GM23338 (cell line): ENCODE measurements around the gene KCNN3. TPM values are rescaled to one million over a fixed set of nuclear protein-coding genes. Genes with fewer than 3 reads are reported as not detected.
A peak's percentile ranks its signal among the peaks of the same experiment; 100 is the strongest.

Experiments
- ATAC-seq: fragments of 200-7000 bp; cut with Tn5 transposase; 3 replicates; pipeline ENCODE4 v1.9.1; 2020
- DNase-seq: peaks from one replicate; pipeline ENCODE4 v3.0.0-alpha.2; 2015; ENCODE audit warnings: low spot score
- H2AFZ ChIP-seq: fragments of 200-600 bp; sonication (generic); 2 replicates; pipeline ENCODE4 v1.8.0; 2016; ENCODE audit warnings: antibody characterized with exemption, mild to moderate bottlenecking, moderate library complexity
- H3F3A ChIP-seq: fragments of 200-600 bp; sonication (generic); replicated peaks from 2 replicates; pipeline ENCODE4 v1.8.0; 2017; ENCODE audit warnings: antibody characterized with exemption, mixed run types, low read depth
- H3K27ac ChIP-seq: fragments of 200-600 bp; sonication (generic); 2 replicates; pipeline ENCODE4 v1.6.1; 2016; ENCODE audit warnings: low read depth
- H3K27me3 ChIP-seq: fragments of 200-600 bp; sonication (generic); 2 replicates; pipeline ENCODE4 v1.8.0; 2016; ENCODE audit warnings: mild to moderate bottlenecking, mixed run types, moderate library complexity; ENCODE audit not compliant: insufficient read depth
- H3K36me3 ChIP-seq: fragments of 200-600 bp; sonication (generic); 2 replicates; pipeline ENCODE4 v1.8.0; 2016; ENCODE audit warnings: mild to moderate bottlenecking; ENCODE audit not compliant: insufficient read depth
- H3K4me1 ChIP-seq: fragments of 200-600 bp; sonication (generic); 2 replicates; pipeline ENCODE4 v1.8.0; 2016; ENCODE audit warnings: mild to moderate bottlenecking, moderate library complexity; ENCODE audit not compliant: insufficient read depth
- H3K4me2 ChIP-seq: fragments of 200-600 bp; sonication (generic); 2 replicates; pipeline ENCODE4 v1.7.1; 2017; ENCODE audit warnings: mixed run types
- H3K4me3 ChIP-seq: fragments of 200-600 bp; sonication (generic); 2 replicates; pipeline ENCODE4 v1.6.1; 2016; ENCODE audit warnings: mixed run types
- H3K79me2 ChIP-seq: fragments of 200-600 bp; sonication (generic); replicated peaks from 2 replicates; pipeline ENCODE4 v1.8.0; 2017; ENCODE audit warnings: mild to moderate bottlenecking; ENCODE audit not compliant: insufficient read depth
- H3K9me2 ChIP-seq: fragments of 200-600 bp; sonication (generic); 2 replicates; pipeline ENCODE4 v1.8.0; 2017; ENCODE audit not compliant: insufficient read depth
- H4K20me1 ChIP-seq: fragments of 200-600 bp; sonication (generic); replicated peaks from 2 replicates; pipeline ENCODE4 v1.8.0; 2017; ENCODE audit warnings: mild to moderate bottlenecking; ENCODE audit not compliant: insufficient read depth
- H3K27ac Mint-ChIP-seq: 2 replicates; pipeline ENCODE4 v1.8.0; 2020; ENCODE audit warnings: inconsistent platforms, mild to moderate bottlenecking, moderate library complexity, mixed read lengths
- H3K27me3 Mint-ChIP-seq: 3 replicates; pipeline ENCODE4 v1.8.0; 2022; ENCODE audit warnings: low read depth, mild to moderate bottlenecking, moderate library complexity, mixed read lengths, inconsistent platforms; ENCODE audit not compliant: insufficient read depth, poor library complexity
- H3K36me3 Mint-ChIP-seq: 3 replicates; pipeline ENCODE4 v1.8.0; 2021; ENCODE audit warnings: low read depth, mild to moderate bottlenecking, inconsistent platforms, moderate library complexity, mixed read lengths
- H3K4me1 Mint-ChIP-seq: 3 replicates; pipeline ENCODE4 v1.8.0; 2020; ENCODE audit warnings: mild to moderate bottlenecking, inconsistent platforms, mixed read lengths
- H3K4me3 Mint-ChIP-seq: 3 replicates; pipeline ENCODE4 v1.8.0; 2021; ENCODE audit warnings: moderate library complexity, mild to moderate bottlenecking, inconsistent platforms, mixed read lengths
- H3K9me3 Mint-ChIP-seq: 3 replicates; pipeline ENCODE4 v1.8.0; 2020; ENCODE audit warnings: moderate library complexity, mild to moderate bottlenecking, inconsistent platforms, mixed read lengths
- CREB1 ChIP-seq: fragments of 250-450 bp; sonication (Bioruptor Pico); IDR thresholded peaks from 2 replicates; pipeline ENCODE4 v1.5.0; 2020; ENCODE audit warnings: low read depth, mild to moderate bottlenecking, moderate library complexity
- EZH2 ChIP-seq: fragments of 200-600 bp; sonication (generic); IDR thresholded peaks from one replicate; pipeline ENCODE4 v1.8.0; 2017; ENCODE audit warnings: antibody characterized with exemption, mild to moderate bottlenecking, low read depth; ENCODE audit not compliant: unreplicated experiment
- EZH2phosphoT487 ChIP-seq: fragments of 200-600 bp; sonication (generic); IDR thresholded peaks from one replicate; pipeline ENCODE4 v1.8.1; 2018; ENCODE audit warnings: antibody characterized with exemption; ENCODE audit not compliant: unreplicated experiment
- JUNB ChIP-seq: IDR thresholded peaks from one replicate; pipeline ENCODE4 v1.6.1; 2016; ENCODE audit warnings: antibody characterized with exemption; ENCODE audit not compliant: unreplicated experiment
- NANOG ChIP-seq: IDR thresholded peaks from 2 replicates; pipeline ENCODE4 v1.6.1; 2016; ENCODE audit warnings: antibody characterized with exemption, borderline replicate concordance
- POLR2AphosphoS5 ChIP-seq: IDR thresholded peaks from 2 replicates; pipeline ENCODE4 v1.6.1; 2016; ENCODE audit warnings: antibody characterized with exemption, low read depth
- STAT1 ChIP-seq: IDR thresholded peaks from one replicate; pipeline ENCODE4 v1.6.1; 2016; ENCODE audit warnings: antibody characterized with exemption; ENCODE audit not compliant: unreplicated experiment
- ZNF114 ChIP-seq: fragments of 250-450 bp; sonication (Bioruptor Pico); IDR thresholded peaks from 2 replicates; pipeline ENCODE4 v1.5.0; 2020; ENCODE audit warnings: mild to moderate bottlenecking, moderate library complexity
- ZNF331 ChIP-seq: fragments of 250-450 bp; sonication (Bioruptor Pico); IDR thresholded peaks from 2 replicates; pipeline ENCODE4 v1.5.0; 2020; ENCODE audit warnings: low read depth, mild to moderate bottlenecking, moderate library complexity
- ZNF462 ChIP-seq: fragments of 250-450 bp; sonication (Bioruptor Pico); IDR thresholded peaks from 2 replicates; pipeline ENCODE4 v1.5.0; 2020; ENCODE audit warnings: mild to moderate bottlenecking, moderate library complexity
- polyA plus RNA-seq: library from polyadenylated mRNA; unstranded; fragments of >200 nt; fragmentation: Nextera tagmentation; extraction: Ambion mirVana; gene quantifications from 2 replicates; pipeline ENCODE4 v1.2.1, GENCODE V29; 2016
- total RNA-seq: library from RNA; depleted of rRNA; stranded (reverse); fragments of >200 nt; shearing (Covaris generic); gene quantifications from 2 replicates; pipeline ENCODE4 v1.2.3, GENCODE V29; 2014
- TF ChIP-seq, protein P1 (sequence below), 2 experiments: fragments of 200-600 bp in 1 of 2; sonication (generic) in 1 of 2; conservative IDR thresholded peaks; 2 replicates each; pipeline versions ENCODE4 v1.5.1 to v1.6.1; 2016 to 2017; ENCODE audit warnings: antibody characterized with exemption in 2 of 2, low read depth in 2 of 2, mild to moderate bottlenecking in 2 of 2, moderate library complexity in 1 of 2
- TF ChIP-seq, protein P2 (sequence below): IDR thresholded peaks from 2 replicates; pipeline ENCODE4 v1.6.1; 2016; ENCODE audit warnings: antibody characterized with exemption

KCNN3 gene
- total and polyA plus RNA-seq, 2 experiments from 2014 or later, result 1.9 to 3.0 TPM

GRCh38 chr1:154866257-154867063 lies 3.6 kb downstream of the KCNN3 start:
- peaks cover 2% of the 10 kb centered on the region; the same call in 1 of the 3 replicates for H3K9me3 Mint-ChIP-seq
- no peaks in the 10 kb centered on the region for H4K20me1 ChIP-seq
- H3K79me2 ChIP-seq, result no peaks in the 10 kb centered on the region
- no peaks in the 10 kb centered on the region for H3K9me2 ChIP-seq
- ATAC-seq (no peak), DNase-seq (no peak)
- H2AFZ ChIP-seq, result no peak overlapping the region
- H3K4me3 ChIP-seq, result peak overlapping the region; percentile 40; the same call in 1 of the 2 replicates
- H3K4me1 Mint-ChIP-seq, result peaks cover 77% of the 10 kb centered on the region
- H3K27ac ChIP-seq, result no peak overlapping the region; the same call in 1 of the 2 replicates
- H3K36me3 ChIP-seq, result no peaks in the 10 kb centered on the region
- no peaks in the 10 kb centered on the region for H3F3A ChIP-seq
- TF ChIP-seq EZH2phosphoT487 (no peak), CREB1 (no peak), ZNF462 (CRISPR knock-in tag) (no peak), JUNB (no peak), STAT1 (no peak), NANOG (no peak), POLR2AphosphoS5 (no peak), EZH2 (no peak), ZNF114 (CRISPR knock-in tag) (no peak), ZNF331 (no peak)
- TF ChIP-seq, protein P1, sequence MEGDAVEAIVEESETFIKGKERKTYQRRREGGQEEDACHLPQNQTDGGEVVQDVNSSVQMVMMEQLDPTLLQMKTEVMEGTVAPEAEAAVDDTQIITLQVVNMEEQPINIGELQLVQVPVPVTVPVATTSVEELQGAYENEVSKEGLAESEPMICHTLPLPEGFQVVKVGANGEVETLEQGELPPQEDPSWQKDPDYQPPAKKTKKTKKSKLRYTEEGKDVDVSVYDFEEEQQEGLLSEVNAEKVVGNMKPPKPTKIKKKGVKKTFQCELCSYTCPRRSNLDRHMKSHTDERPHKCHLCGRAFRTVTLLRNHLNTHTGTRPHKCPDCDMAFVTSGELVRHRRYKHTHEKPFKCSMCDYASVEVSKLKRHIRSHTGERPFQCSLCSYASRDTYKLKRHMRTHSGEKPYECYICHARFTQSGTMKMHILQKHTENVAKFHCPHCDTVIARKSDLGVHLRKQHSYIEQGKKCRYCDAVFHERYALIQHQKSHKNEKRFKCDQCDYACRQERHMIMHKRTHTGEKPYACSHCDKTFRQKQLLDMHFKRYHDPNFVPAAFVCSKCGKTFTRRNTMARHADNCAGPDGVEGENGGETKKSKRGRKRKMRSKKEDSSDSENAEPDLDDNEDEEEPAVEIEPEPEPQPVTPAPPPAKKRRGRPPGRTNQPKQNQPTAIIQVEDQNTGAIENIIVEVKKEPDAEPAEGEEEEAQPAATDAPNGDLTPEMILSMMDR (conservative IDR thresholded peaks at IDR 0.05; ENCODE audit: low read depth in 2 of 2), result no peak
- TF ChIP-seq, protein P2, sequence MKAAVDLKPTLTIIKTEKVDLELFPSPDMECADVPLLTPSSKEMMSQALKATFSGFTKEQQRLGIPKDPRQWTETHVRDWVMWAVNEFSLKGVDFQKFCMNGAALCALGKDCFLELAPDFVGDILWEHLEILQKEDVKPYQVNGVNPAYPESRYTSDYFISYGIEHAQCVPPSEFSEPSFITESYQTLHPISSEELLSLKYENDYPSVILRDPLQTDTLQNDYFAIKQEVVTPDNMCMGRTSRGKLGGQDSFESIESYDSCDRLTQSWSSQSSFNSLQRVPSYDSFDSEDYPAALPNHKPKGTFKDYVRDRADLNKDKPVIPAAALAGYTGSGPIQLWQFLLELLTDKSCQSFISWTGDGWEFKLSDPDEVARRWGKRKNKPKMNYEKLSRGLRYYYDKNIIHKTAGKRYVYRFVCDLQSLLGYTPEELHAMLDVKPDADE, result no peak
- peaks cover 21% of the 10 kb centered on the region for H3K27me3 ChIP-seq
- H3K4me1 ChIP-seq, result peaks cover 43% of the 10 kb centered on the region
- H3K27ac Mint-ChIP-seq, result no peak overlapping the region
- peaks cover 32% of the 10 kb centered on the region for H3K27me3 Mint-ChIP-seq
- peak overlapping the region; percentile 11; the same call in 1 of the 3 replicates for H3K4me3 Mint-ChIP-seq
- H3K4me2 ChIP-seq, result peak overlapping the region; percentile 75
- H3K36me3 Mint-ChIP-seq, result no peaks in the 10 kb centered on the region; the same call in 2 of the 3 replicates
